ENCODE results near the gene ADK.

ADK gene

DNA sequence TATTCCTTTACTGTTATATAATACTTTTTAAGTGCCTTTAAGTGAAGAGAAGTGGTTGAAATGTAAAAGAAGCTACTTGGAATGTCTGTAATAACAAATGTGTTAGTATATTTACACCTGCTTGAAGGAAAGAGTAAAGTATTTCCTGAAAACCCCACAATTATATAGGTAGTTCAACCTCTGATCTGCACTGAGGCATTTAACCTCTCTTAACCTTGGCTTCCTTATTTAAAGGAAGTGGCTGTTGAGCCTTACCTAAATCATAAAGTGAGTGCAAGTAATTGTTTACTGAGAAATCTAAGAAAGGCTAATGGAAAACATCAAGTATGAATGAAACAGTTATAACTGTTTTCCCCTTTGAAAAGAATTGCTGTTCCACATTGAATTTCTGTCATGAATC lies 294.5 kb downstream of the ADK start:
- H4K20me1 ChIP-seq (ENCODE audit: insufficient read depth, low read length, poor library complexity, severe bottlenecking): no peaks in the 10 kb centered on the region
- H3K36me3 ChIP-seq (ENCODE audit: insufficient read depth, low read length): no peaks in the 10 kb centered on the region
- H3K9me3 ChIP-seq (ENCODE audit: insufficient read depth, low read depth, low read length): no peaks in the 10 kb centered on the region
- peak overlapping the region; percentile 59 for H3K4me2 ChIP-seq (ENCODE audit: low read depth, low read length, poor library complexity, severe bottlenecking)
- peaks cover 11% of the 10 kb centered on the region for H3K4me1 ChIP-seq (ENCODE audit: insufficient read depth, low read length, poor library complexity, severe bottlenecking)
- no peak overlapping the region for H3K9ac ChIP-seq (ENCODE audit: low read depth, low read length, poor library complexity, severe bottlenecking)
- H3K27me3 ChIP-seq (ENCODE audit: insufficient read depth, low read length, poor library complexity, severe bottlenecking): no peaks in the 10 kb centered on the region
- H3K79me2 ChIP-seq (ENCODE audit: insufficient read depth, low read length): no peaks in the 10 kb centered on the region
- H3F3A ChIP-seq (ENCODE audit: low read depth): 0 out of 2 replicates have a peak, but pooled peaks cover 4% of the 10 kb centered on the region
- H3K9me2 ChIP-seq (replicated peaks; ENCODE audit: low read depth, low read length): no peaks in the 10 kb centered on the region
- H2AFZ ChIP-seq (ENCODE audit: low read length): no peak overlapping the region
- TF ChIP-seq, protein P1, sequence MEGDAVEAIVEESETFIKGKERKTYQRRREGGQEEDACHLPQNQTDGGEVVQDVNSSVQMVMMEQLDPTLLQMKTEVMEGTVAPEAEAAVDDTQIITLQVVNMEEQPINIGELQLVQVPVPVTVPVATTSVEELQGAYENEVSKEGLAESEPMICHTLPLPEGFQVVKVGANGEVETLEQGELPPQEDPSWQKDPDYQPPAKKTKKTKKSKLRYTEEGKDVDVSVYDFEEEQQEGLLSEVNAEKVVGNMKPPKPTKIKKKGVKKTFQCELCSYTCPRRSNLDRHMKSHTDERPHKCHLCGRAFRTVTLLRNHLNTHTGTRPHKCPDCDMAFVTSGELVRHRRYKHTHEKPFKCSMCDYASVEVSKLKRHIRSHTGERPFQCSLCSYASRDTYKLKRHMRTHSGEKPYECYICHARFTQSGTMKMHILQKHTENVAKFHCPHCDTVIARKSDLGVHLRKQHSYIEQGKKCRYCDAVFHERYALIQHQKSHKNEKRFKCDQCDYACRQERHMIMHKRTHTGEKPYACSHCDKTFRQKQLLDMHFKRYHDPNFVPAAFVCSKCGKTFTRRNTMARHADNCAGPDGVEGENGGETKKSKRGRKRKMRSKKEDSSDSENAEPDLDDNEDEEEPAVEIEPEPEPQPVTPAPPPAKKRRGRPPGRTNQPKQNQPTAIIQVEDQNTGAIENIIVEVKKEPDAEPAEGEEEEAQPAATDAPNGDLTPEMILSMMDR (conservative IDR thresholded peaks at IDR 0.05; ENCODE audit: low read length): no peak
- TF ChIP-seq EZH2phosphoT487 (IDR thresholded peaks at IDR 0.05; ENCODE audit: borderline replicate concordance): no peak
- peak overlapping the region; percentile 35 for H3K4me3 ChIP-seq (ENCODE audit: low read length, poor library complexity, severe bottlenecking)

GRCh38 chr10:74450602-74451001 lies 299.6 kb downstream of the ADK start:
- H3K27me3 ChIP-seq (ENCODE audit: insufficient read depth, low read length, poor library complexity, severe bottlenecking): no peaks in the 10 kb centered on the region
- no peak overlapping the region for H3K4me2 ChIP-seq (ENCODE audit: low read depth, low read length, poor library complexity, severe bottlenecking)
- peaks cover 9% of the 10 kb centered on the region for H3K4me1 ChIP-seq (ENCODE audit: insufficient read depth, low read length, poor library complexity, severe bottlenecking)
- no peaks in the 10 kb centered on the region for H3K79me2 ChIP-seq (ENCODE audit: insufficient read depth, low read length)
- no peaks in the 10 kb centered on the region for H3K36me3 ChIP-seq (ENCODE audit: insufficient read depth, low read length)
- no peaks in the 10 kb centered on the region for H3K9me3 ChIP-seq (ENCODE audit: insufficient read depth, low read depth, low read length)
- H3K9me2 ChIP-seq (replicated peaks; ENCODE audit: low read depth, low read length): no peaks in the 10 kb centered on the region
- no peaks in the 10 kb centered on the region for H4K20me1 ChIP-seq (ENCODE audit: insufficient read depth, low read length, poor library complexity, severe bottlenecking)
- 0 out of 2 replicates have a peak, but pooled peaks cover under 1% of the 10 kb centered on the region for H3F3A ChIP-seq (ENCODE audit: low read depth)
- H3K9ac ChIP-seq (ENCODE audit: low read depth, low read length, poor library complexity, severe bottlenecking): no peak overlapping the region
- H2AFZ ChIP-seq (ENCODE audit: low read length): no peak overlapping the region
- TF ChIP-seq, protein P1 (conservative IDR thresholded peaks at IDR 0.05; ENCODE audit: low read length): no peak
- TF ChIP-seq EZH2phosphoT487 (IDR thresholded peaks at IDR 0.05; ENCODE audit: borderline replicate concordance): no peak
- no peak overlapping the region for H3K4me3 ChIP-seq (ENCODE audit: low read length, poor library complexity, severe bottlenecking)

DNA sequence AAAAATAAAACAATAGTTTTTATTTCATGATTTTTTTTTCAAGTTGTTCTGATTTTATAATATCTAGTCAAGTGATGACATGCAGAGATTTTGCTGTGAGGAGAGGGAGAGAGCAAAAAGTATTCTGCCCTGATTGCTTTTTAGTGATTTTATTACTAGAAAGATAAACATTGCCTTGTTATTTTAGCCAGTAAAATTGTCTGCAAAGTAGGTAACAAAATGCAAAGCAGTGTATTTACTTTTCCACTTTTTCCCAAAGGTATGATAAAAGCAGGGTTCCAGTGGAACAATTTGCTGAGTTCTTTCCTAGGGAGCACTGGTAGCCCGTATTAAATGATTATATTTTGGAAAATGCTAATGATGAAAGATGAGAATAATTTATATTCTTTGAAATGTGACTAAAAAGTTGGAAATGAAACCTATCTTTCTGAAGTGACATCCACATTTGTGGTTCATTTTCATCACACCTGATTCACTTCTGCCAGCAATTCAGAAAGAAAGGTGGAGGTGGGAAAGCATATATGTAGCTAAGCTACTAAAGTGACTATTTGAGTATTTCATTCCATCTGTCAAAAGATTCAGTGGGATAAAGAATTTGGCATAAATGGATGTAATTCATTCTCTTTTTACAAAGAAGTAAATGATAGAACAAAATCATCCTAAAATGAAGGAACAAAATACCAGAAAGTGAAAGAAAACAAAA lies 300.3 kb downstream of the ADK start:
- Histone ChIP-seq H3K4me1 (ENCODE audit: insufficient read depth, low read length, poor library complexity, severe bottlenecking) (peaks cover 4% of the 10 kb centered on the region), H3K9me2 (replicated peaks; ENCODE audit: low read depth, low read length) (no peaks in the 10 kb centered on the region), H3K4me3 (ENCODE audit: low read length, poor library complexity, severe bottlenecking) (no peak overlapping the region), H4K20me1 (ENCODE audit: insufficient read depth, low read length, poor library complexity, severe bottlenecking) (no peaks in the 10 kb centered on the region), H3K27me3 (ENCODE audit: insufficient read depth, low read length, poor library complexity, severe bottlenecking) (no peaks in the 10 kb centered on the region), H2AFZ (ENCODE audit: low read length) (no peak overlapping the region), H3K36me3 (ENCODE audit: insufficient read depth, low read length) (no peaks in the 10 kb centered on the region), H3K9me3 (ENCODE audit: insufficient read depth, low read depth, low read length) (no peaks in the 10 kb centered on the region), H3K9ac (ENCODE audit: low read depth, low read length, poor library complexity, severe bottlenecking) (no peak overlapping the region), H3K79me2 (ENCODE audit: insufficient read depth, low read length) (no peaks in the 10 kb centered on the region), H3K4me2 (ENCODE audit: low read depth, low read length, poor library complexity, severe bottlenecking) (no peak overlapping the region), H3F3A (ENCODE audit: low read depth) (no peaks in the 10 kb centered on the region)
- TF ChIP-seq, protein P1 (conservative IDR thresholded peaks at IDR 0.05; ENCODE audit: low read length): no peak
- TF ChIP-seq EZH2phosphoT487 (IDR thresholded peaks at IDR 0.05; ENCODE audit: borderline replicate concordance): no peak

Data from Loucy (cell line).